Stimulated activated CD4-positive, alpha-beta T cell treated with anti-CD3 and anti-CD28 coated beads, Interleukin-15, amount 100 ng/mL, for 24 hours (primary cell): ENCODE measurements around the gene OR14K1.
"Not testable (repeated sequence)": the region's sequence is repeated elsewhere in the genome, so short reads cannot be mapped to it uniquely, and the experiment has no call there.

ENCODE experiments used
- DNase-seq: peaks from one replicate; pipeline ENCODE4 v3.0.0-alpha.2; 2020

The OR14K1 gene

GRCh38 chr1:247738315-247738714 lies at the start of gene OR14K1:
OR14K1 (plus strand) TSS chr1:247738615; CDS start chr1:247738615, 0 bp downstream.
- no peak for DNase-seq

GRCh38 chr1:247701338-247701737 lies 37.1 kb upstream of the OR14K1 start:
- DNase-seq = no peak

GRCh38 chr1:247710681-247711080 lies 27.7 kb upstream of the OR14K1 start:
- not testable (repeated sequence) for DNase-seq

GRCh38 chr1:247713753-247714152 lies 24.7 kb upstream of the OR14K1 start:
- DNase-seq = no peak

GRCh38 chr1:247716546-247716945 lies 21.9 kb upstream of the OR14K1 start, which contains the start of gene OR6F1:
OR6F1 (minus strand) TSS chr1:247716646; CDS start chr1:247712755, 3,891 bp downstream.
- no peak for DNase-seq

- DNase-seq = no peak
Observed at GRCh38 chr1:247721222-247721621, 17.2 kb upstream of the OR14K1 start.

GRCh38 chr1:247740721-247741120 lies 2.3 kb downstream of the OR14K1 start:
- DNase-seq = no peak

GRCh38 chr1:247741756-247742155 lies 3.3 kb downstream of the OR14K1 start:
- no peak for DNase-seq

- DNase-seq = not testable (repeated sequence)
Observed at GRCh38 chr1:247742215-247742760, 3.9 kb downstream of the OR14K1 start.

- DNase-seq = no peak
Observed at GRCh38 chr1:247746391-247746935, 8.0 kb downstream of the OR14K1 start.

- no peak for DNase-seq
Observed at GRCh38 chr1:247747616-247748015, 9.2 kb downstream of the OR14K1 start.

- DNase-seq = no peak
Observed at GRCh38 chr1:247748041-247748440, 9.6 kb downstream of the OR14K1 start, which contains the start of gene OR14A2. OR14A2 (minus strand) TSS chr1:247748141.

- DNase-seq = no peak
Observed at GRCh38 chr1:247749870-247750269, 11.5 kb downstream of the OR14K1 start.

- DNase-seq = not testable (repeated sequence)
Observed at GRCh38 chr1:247754311-247754710, 15.9 kb downstream of the OR14K1 start.

- no peak for DNase-seq
Observed at GRCh38 chr1:247760456-247760855, 22.0 kb downstream of the OR14K1 start, which contains the start of gene OR1C1. OR1C1 (minus strand) TSS chr1:247760556; CDS start chr1:247758406, 2,150 bp downstream.

GRCh38 chr1:247769603-247770002 lies 31.2 kb downstream of the OR14K1 start:
- DNase-seq = no peak
